HEK293T (cell line): ENCODE data around the gene MROH7.

ENCODE experiments used
- CTCF ChIA-PET: fragments of 350-600 bp; formaldehyde crosslinking; extraction: SDS; loops from one replicate; lab custom pipeline; 2021; ENCODE audit warnings: antibody characterized with exemption, inconsistent platforms; lab: Yijun Ruan, JAX
- POLR2A ChIA-PET: fragments of 350-600 bp; formaldehyde crosslinking; extraction: SDS; loops from one replicate; lab custom pipeline; 2020; ENCODE audit warnings: antibody characterized with exemption, inconsistent platforms; lab: Yijun Ruan, JAX
- DNase-seq: peaks from one replicate; pipeline ENCODE4 v3.0.0; 2012; ENCODE audit warnings: mixed read lengths; ENCODE audit errors: extremely low spot score
- ARNT ChIP-seq: fragments of 450-650 bp; IDR thresholded peaks from 2 replicates; pipeline ENCODE4 v1.6.1; 2017; ENCODE audit warnings: mild to moderate bottlenecking
- BHLHE40 ChIP-seq: fragments of 450-650 bp; IDR thresholded peaks from 2 replicates; pipeline ENCODE4 v1.6.1; 2016; ENCODE audit warnings: mild to moderate bottlenecking, moderate library complexity, borderline replicate concordance
- CTBP1 ChIP-seq: fragments of 450-650 bp; IDR thresholded peaks from 2 replicates; pipeline ENCODE4 v1.6.1; 2016; ENCODE audit warnings: borderline replicate concordance
- ELF4 ChIP-seq: fragments of 450-650 bp; IDR thresholded peaks from 2 replicates; pipeline ENCODE4 v1.6.1; 2017; ENCODE audit warnings: antibody characterized with exemption
- FOXA1 ChIP-seq: fragments of 450-650 bp; IDR thresholded peaks from 2 replicates; pipeline ENCODE4 v1.6.1; 2016; ENCODE audit warnings: mild to moderate bottlenecking
- FOXK2 ChIP-seq: fragments of 450-650 bp; IDR thresholded peaks from 2 replicates; pipeline ENCODE4 v1.6.1; 2016; ENCODE audit warnings: mild to moderate bottlenecking
- FOXM1 ChIP-seq: fragments of 450-650 bp; IDR thresholded peaks from 2 replicates; pipeline ENCODE4 v1.6.1; 2017; ENCODE audit warnings: mild to moderate bottlenecking, borderline replicate concordance
- HDGF ChIP-seq: fragments of 450-650 bp; IDR thresholded peaks from 2 replicates; pipeline ENCODE4 v1.6.1; 2017; ENCODE audit warnings: antibody characterized with exemption, borderline replicate concordance
- L3MBTL2 ChIP-seq: fragments of 450-650 bp; conservative IDR thresholded peaks from 2 replicates; pipeline ENCODE4 v1.6.1; 2016; ENCODE audit warnings: mild to moderate bottlenecking
- LEF1 ChIP-seq: fragments of 450-650 bp; IDR thresholded peaks from 2 replicates; pipeline ENCODE4 v1.6.1; 2017; ENCODE audit warnings: mild to moderate bottlenecking, borderline replicate concordance
- NFRKB ChIP-seq: fragments of 450-650 bp; IDR thresholded peaks from 2 replicates; pipeline ENCODE4 v1.6.1; 2016; ENCODE audit warnings: mild to moderate bottlenecking, moderate library complexity
- SP1 ChIP-seq: fragments of 450-650 bp; IDR thresholded peaks from 2 replicates; pipeline ENCODE4 v1.6.1; 2017
- SUZ12 ChIP-seq: fragments of 450-650 bp; IDR thresholded peaks from 2 replicates; pipeline ENCODE4 v1.6.1; 2016; ENCODE audit warnings: mild to moderate bottlenecking
- TARDBP ChIP-seq: fragments of 450-650 bp; IDR thresholded peaks from 2 replicates; pipeline ENCODE4 v1.6.1; 2016
- ZNF384 ChIP-seq: fragments of 450-650 bp; IDR thresholded peaks from 2 replicates; pipeline ENCODE4 v1.6.1; 2016
- TF ChIP-seq, protein P1 (sequence below): fragments of 450-650 bp; IDR thresholded peaks from 2 replicates; pipeline ENCODE4 v1.6.1; 2016

The MROH7 gene

DNA sequence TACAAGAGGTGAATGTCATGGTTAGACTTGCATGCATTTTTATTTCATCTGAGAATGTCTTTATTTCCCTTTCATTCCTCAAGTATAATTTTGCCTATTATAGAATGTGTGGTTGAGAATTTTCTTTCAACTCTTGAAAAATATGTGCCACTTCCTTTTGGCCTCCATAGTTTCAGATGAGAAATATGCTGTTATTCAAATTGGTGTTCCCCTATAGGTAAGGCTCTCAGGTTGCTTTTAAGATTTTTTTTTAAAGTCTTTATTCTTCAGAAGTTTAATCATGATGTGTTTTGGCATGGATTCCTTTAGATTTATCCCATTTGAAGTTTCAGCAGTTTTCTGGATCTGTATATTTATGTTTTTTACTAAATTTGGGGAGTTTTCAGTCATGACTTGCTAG lies 2.1 kb downstream of the MROH7 start:
- CTCF ChIA-PET, result no interaction called here
- POLR2A ChIA-PET, result no interaction called here
- peak; percentile 5 for DNase-seq
- no peak for TF ChIP-seq FOXK2
- no peak for TF ChIP-seq ELF4
- TF ChIP-seq TARDBP, result no peak
- no peak for TF ChIP-seq SP1

DNA sequence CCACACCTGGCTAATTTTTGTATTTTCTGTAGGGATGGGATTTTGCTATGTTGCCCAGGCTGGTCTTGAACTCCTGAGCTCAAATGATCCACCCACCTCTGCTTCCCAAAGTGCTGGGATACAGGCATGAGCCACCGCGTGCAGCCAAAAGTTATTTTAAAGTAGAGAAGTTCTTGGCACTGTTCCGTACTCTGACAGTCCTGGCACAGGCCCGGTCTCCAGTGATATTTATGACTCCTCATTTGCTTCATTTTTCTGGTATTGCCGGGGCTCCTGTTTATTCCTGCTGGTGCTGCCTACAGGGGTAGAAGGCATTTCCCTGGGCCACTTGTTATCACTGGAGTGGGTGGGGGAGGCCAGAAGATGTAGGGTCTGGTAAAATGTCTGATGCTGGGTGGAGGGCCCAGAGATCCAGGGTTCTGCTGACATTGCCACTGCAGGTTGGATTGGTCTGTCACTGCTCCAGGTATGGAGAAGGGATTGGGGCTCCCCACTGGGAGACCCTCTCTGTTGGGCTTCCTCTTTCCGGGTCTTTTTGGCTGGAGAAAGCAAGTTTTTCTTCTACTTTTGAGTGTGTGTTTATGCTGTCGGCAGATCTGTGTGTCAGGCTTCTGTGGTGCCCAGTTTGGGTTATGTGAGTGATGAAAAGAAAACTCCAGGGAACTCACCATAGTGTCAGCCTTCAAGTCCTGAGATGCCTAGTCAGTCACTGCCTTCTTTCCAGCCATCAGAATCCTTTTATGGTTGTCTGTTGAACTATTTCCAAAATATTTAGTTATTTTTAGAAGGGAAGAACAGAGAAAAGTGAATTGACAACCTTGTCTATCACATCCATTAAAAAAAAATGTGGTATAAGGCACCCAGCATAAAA lies 4.5 kb downstream of the MROH7 start:
- CTCF ChIA-PET, result no interaction called here
- POLR2A ChIA-PET, result no interaction called here
- DNase-seq, result no peak
- TF ChIP-seq SUZ12 (no peak), BHLHE40 (no peak), ZNF384 (no peak), TARDBP (no peak), LEF1 (no peak), FOXM1 (no peak), FOXK2 (no peak), HDGF (no peak), L3MBTL2 (no peak), CTBP1 (no peak)

DNA sequence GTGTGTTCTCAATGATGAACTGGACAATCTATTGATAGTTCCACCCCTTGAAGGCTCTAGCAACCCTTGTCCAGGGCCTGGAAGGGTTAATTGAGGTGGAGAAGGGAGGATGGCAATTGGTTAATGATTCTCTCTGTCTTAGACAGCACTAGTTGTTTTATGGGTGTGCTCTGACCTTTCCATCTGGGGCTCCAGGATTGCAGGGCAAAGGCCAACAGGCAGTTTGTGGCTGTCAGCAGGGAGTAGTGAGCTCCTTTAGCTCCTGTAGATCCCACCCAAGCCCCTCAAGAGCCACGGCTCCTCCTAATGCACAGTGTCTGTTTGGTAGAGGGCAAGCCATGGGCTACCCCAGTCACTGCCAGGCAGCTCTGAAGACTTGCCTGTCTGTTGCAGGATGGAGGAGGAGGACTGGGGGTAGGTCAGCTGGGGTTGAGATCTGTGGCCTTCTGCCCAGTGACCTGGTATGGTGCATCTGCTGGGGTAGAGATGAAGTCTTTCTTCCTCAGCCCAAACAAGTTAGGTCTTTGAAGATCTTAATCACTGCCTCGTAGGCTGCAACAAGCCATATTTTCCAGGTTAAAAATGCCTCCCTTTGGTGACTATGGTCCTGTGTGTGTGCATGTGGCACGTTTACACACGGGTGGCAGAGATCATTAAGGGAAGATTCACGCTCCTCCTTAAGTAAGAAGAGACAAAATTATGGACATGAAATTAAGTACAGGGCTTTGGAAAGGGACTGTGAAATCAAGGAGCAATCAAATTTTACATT lies 7.7 kb downstream of the MROH7 start:
- ChIA-PET CTCF (no interaction called here), POLR2A (no interaction called here)
- TF ChIP-seq TARDBP, result no peak
- TF ChIP-seq FOXK2, result no peak
- TF ChIP-seq L3MBTL2, result no peak
- TF ChIP-seq SUZ12, result no peak
- TF ChIP-seq FOXM1, result no peak
- no peak for TF ChIP-seq SP1
- TF ChIP-seq LEF1, result no peak
- TF ChIP-seq CTBP1, result no peak
- peak; percentile 9 for DNase-seq

DNA sequence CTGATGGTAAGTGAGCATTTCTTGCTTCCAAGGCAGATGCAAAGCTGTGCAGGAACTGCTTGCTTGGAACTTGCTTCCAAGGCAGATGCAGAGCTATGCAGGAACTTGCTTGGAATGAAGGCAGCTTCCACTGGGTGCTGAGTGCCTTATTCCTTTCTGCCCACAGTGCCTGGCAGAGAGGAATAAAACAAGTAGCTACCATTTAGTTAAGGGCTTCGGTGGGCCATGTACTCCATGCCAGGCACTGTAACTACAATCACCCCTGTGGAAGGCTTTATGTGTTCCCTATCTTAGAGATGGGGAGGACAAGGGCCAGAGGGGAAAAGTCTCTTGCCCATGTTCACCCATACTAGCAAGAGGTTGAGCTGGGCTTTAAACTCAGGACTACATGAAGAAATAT lies 8.3 kb downstream of the MROH7 start:
- CTCF ChIA-PET, result no interaction called here
- peak; percentile 5 for DNase-seq
- TF ChIP-seq ARNT, result no peak
- TF ChIP-seq SUZ12, result no peak
- no peak for TF ChIP-seq LEF1
- TF ChIP-seq L3MBTL2, result no peak
- no peak for TF ChIP-seq NFRKB
- no peak for TF ChIP-seq FOXA1
- TF ChIP-seq FOXK2, result no peak
- POLR2A ChIA-PET, result no interaction called here

DNA sequence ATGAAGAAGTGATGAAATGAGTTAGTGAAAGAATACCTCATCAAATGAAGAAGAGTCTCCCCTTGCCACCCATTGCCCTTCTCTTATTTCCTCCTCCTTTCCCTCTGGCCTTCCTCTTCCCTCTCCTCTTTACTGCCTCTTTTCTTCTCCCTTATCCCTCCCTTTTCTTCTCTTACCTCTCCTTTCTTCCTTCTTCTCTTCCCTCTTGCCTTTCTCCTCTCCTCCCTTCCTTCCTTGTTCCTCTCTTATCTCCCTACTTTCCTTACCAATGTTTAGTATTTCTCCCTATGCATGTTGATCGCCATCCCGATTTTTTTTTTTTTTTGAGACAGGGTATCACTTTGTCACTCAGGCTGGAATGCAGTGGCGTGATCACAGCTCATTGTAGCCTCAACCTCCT lies 8.8 kb downstream of the MROH7 start:
- ChIA-PET POLR2A (no interaction called here), CTCF (no interaction called here)
- TF ChIP-seq FOXA1 (no peak), LEF1 (no peak), ARNT (no peak), HDGF (no peak), L3MBTL2 (no peak), NFRKB (no peak), SUZ12 (no peak), BHLHE40 (no peak), FOXM1 (no peak), SP1 (no peak), ELF4 (no peak), FOXK2 (no peak), ZNF384 (no peak), TARDBP (no peak), CTBP1 (no peak)
- TF ChIP-seq, protein P1, sequence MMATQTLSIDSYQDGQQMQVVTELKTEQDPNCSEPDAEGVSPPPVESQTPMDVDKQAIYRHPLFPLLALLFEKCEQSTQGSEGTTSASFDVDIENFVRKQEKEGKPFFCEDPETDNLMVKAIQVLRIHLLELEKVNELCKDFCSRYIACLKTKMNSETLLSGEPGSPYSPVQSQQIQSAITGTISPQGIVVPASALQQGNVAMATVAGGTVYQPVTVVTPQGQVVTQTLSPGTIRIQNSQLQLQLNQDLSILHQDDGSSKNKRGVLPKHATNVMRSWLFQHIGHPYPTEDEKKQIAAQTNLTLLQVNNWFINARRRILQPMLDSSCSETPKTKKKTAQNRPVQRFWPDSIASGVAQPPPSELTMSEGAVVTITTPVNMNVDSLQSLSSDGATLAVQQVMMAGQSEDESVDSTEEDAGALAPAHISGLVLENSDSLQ, result no peak
- DNase-seq, result no peak

DNA sequence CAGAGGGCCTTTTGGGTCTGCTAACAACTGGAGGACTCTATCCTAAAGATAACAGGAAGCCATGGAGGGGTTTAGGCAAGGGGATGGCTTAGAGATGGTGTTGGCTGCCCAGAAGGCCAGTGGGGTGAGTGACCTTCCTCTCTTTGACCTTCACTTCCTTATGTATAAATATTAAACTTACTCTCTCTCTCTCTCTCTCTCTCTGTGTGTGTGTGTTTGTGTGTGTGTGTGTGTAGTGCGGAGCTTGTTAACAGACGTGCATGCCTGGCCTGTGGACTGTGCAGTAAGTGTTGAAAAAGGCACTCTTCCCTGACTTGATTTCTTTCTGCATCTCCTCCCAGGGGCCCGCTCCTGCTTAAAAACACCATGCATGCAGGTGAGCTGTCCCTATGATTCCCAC lies 10.0 kb downstream of the MROH7 start:
- TF ChIP-seq NFRKB, result no peak
- TF ChIP-seq SP1, result no peak
- TF ChIP-seq FOXM1, result no peak
- TF ChIP-seq L3MBTL2, result no peak
- TF ChIP-seq TARDBP, result no peak
- TF ChIP-seq ARNT, result no peak
- TF ChIP-seq, protein P1, result no peak
- DNase-seq, result peak; percentile 4
- CTCF ChIA-PET, result no interaction called here
- POLR2A ChIA-PET, result no interaction called here

DNA sequence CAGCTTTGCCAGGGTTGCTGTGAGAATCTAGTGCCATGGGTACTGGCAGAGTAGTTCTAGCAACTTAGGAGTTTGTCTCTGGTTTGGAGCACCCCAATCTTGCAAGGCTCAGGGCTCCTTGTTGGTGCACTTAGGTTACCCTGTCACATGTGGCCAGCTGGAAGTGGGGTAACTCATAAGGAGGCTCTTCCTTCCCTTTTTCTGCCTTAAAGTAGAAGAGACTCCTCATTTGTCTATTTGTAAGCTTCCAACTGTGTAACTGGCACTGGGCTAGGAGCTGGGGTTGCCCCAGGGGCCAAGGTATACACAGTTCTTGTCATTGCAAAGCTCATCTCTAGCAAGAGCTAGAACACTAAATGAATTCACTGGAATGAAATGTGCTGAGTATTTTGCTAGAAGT lies 10.6 kb downstream of the MROH7 start:
- ChIA-PET POLR2A (no interaction called here), CTCF (no interaction called here)
- TF ChIP-seq, protein P1, result no peak
- TF ChIP-seq FOXA1 (no peak), ZNF384 (no peak), FOXM1 (no peak), SP1 (no peak), ARNT (no peak), ELF4 (no peak), LEF1 (no peak), NFRKB (no peak), FOXK2 (no peak), L3MBTL2 (no peak), HDGF (no peak), TARDBP (no peak), BHLHE40 (no peak), SUZ12 (no peak), CTBP1 (no peak)
- DNase-seq, result no peak
